H1 (cell line): ENCODE data around the gene SNAPC1. TPM values are rescaled to one million over a fixed set of nuclear protein-coding genes. Genes with fewer than 3 reads are reported as not detected.

Experiments
- CTCF ChIA-PET: fragments of 300-600 bp; sonication (Branson Sonifier 250); formaldehyde crosslinking; loops from one replicate; lab custom pipeline; 2021; ENCODE audit not compliant: partially characterized antibody; lab: Charles Lee
- POLR2A ChIA-PET: fragments of 300-600 bp; sonication (Branson Sonifier 250); formaldehyde crosslinking; loops from one replicate; lab custom pipeline; 2021; ENCODE audit warnings: inconsistent platforms; ENCODE audit not compliant: partially characterized antibody; lab: Charles Lee
- DNase-seq, 2 experiments: peaks; one replicate each; pipeline versions ENCODE4 v3.0.0 to v3.0.0-alpha.2; 2010 to 2022; ENCODE audit warnings: low spot score in 2 of 2, low read depth in 1 of 2, mixed read lengths in 1 of 2
- FAIRE-seq: peaks from 2 replicates; lab custom pipeline; 2011; peaks lifted over from hg19 to GRCh38; lab: Jason Lieb, UNC
- H2AFZ ChIP-seq: 2 replicates; pipeline ENCODE4 v1.8.1; 2012; ENCODE audit warnings: low read length, inconsistent platforms
- H2AK5ac ChIP-seq: 2 replicates; pipeline ENCODE4 v1.6.1; 2013; ENCODE audit warnings: low read depth, low read length
- H2BK120ac ChIP-seq: replicated peaks from 2 replicates; pipeline ENCODE3; 2013; ENCODE audit warnings: low read depth, low read length, inconsistent platforms
- H2BK12ac ChIP-seq: 2 replicates; pipeline ENCODE4 v1.6.1; 2013; ENCODE audit warnings: low read depth, low read length
- H2BK15ac ChIP-seq: 2 replicates; pipeline ENCODE4 v1.6.1; 2013; ENCODE audit warnings: low read length
- H2BK20ac ChIP-seq: 2 replicates; pipeline ENCODE4 v1.6.1; 2013; ENCODE audit warnings: low read length
- H2BK5ac ChIP-seq: 2 replicates; pipeline ENCODE4 v1.6.1; 2013; ENCODE audit warnings: low read depth, low read length
- H3K14ac ChIP-seq: 2 replicates; pipeline ENCODE4 v1.6.1; 2013; ENCODE audit warnings: inconsistent platforms; ENCODE audit not compliant: insufficient read length
- H3K18ac ChIP-seq: 2 replicates; pipeline ENCODE4 v1.6.1; 2013; ENCODE audit warnings: low read length; ENCODE audit errors: extremely low read depth
- H3K23ac ChIP-seq: 2 replicates; pipeline ENCODE4 v1.6.1; 2013; ENCODE audit warnings: inconsistent platforms; ENCODE audit not compliant: insufficient read length
- H3K23me2 ChIP-seq: 2 replicates; pipeline ENCODE4 v1.6.1; 2013; ENCODE audit warnings: low read depth, low read length
- H3K27ac ChIP-seq: 2 replicates; pipeline ENCODE4 v1.6.1; 2011; ENCODE audit warnings: low read depth, low read length, inconsistent platforms
- H3K27me3 ChIP-seq, 4 experiments: replicated peaks in 1 of 4; 1 replicate in 1 of 4; 2 replicates in 3 of 4; pipeline versions ENCODE4 v1.6.1 to v1.8.1; 2011 to 2013; ENCODE audit warnings: low read length in 3 of 4, mild to moderate bottlenecking in 3 of 4, inconsistent platforms in 2 of 4, mixed read lengths in 2 of 4, moderate library complexity in 1 of 4; ENCODE audit not compliant: control insufficient read depth in 3 of 4, insufficient read depth in 3 of 4; ENCODE audit errors: extremely low read depth in 1 of 4
- H3K36me3 ChIP-seq, 4 experiments: 2 replicates each; pipeline versions ENCODE4 v1.6.1 to v1.8.1; 2011 to 2013; ENCODE audit warnings: mild to moderate bottlenecking in 4 of 4, low read length in 3 of 4, moderate library complexity in 2 of 4, control low read depth in 1 of 4, inconsistent platforms in 1 of 4; ENCODE audit not compliant: insufficient read depth in 4 of 4, control insufficient read depth in 2 of 4
- H3K4ac ChIP-seq: replicated peaks from 2 replicates; pipeline ENCODE3; 2013; ENCODE audit warnings: low read length, low read depth, mixed read lengths, inconsistent platforms; ENCODE audit not compliant: insufficient read length
- H3K4me1 ChIP-seq, 4 experiments: replicated peaks in 1 of 4; 1 replicate in 1 of 4; 2 replicates in 3 of 4; pipeline versions ENCODE4 v1.6.1 to v1.8.1; 2011 to 2013; ENCODE audit warnings: low read length in 3 of 4, inconsistent platforms in 2 of 4, mixed read lengths in 1 of 4; ENCODE audit not compliant: insufficient read depth in 4 of 4, control insufficient read depth in 3 of 4
- H3K4me2 ChIP-seq, 2 experiments: 2 replicates each; pipeline versions ENCODE4 v1.6.1 to v1.8.1; 2011 to 2013; ENCODE audit warnings: low read depth in 2 of 2, low read length in 2 of 2, control low read depth in 1 of 2, inconsistent platforms in 1 of 2, mild to moderate bottlenecking in 1 of 2; ENCODE audit not compliant: insufficient read depth in 1 of 2
- H3K4me3 ChIP-seq, 4 experiments: fragments of 200-600, 300-600 bp in 1 of 4; sonication (generic), shearing (Covaris generic), sonication (Bioruptor Twin) in 1 of 4; 2 replicates each; pipeline versions ENCODE4 v1.5.1 to v1.8.1; 2011 to 2016; ENCODE audit warnings: low read length in 4 of 4, low read depth in 3 of 4, control low read depth in 2 of 4, inconsistent platforms in 2 of 4, mild to moderate bottlenecking in 2 of 4, mixed read lengths in 1 of 4, moderate library complexity in 1 of 4; ENCODE audit not compliant: insufficient read depth in 2 of 4; ENCODE audit errors: extremely low read depth in 1 of 4
- H3K56ac ChIP-seq: replicated peaks from 2 replicates; pipeline ENCODE3; 2013; ENCODE audit warnings: low read depth, mild to moderate bottlenecking, mixed read lengths, low read length, inconsistent platforms; ENCODE audit not compliant: insufficient read length
- H3K79me1 ChIP-seq: 2 replicates; pipeline ENCODE4 v1.6.1; 2013; ENCODE audit warnings: low read depth, low read length, control low read depth
- H3K79me2 ChIP-seq, 2 experiments: 2 replicates each; pipeline versions ENCODE4 v1.6.1 to v1.8.1; 2012 to 2013; ENCODE audit warnings: low read length in 2 of 2, mild to moderate bottlenecking in 2 of 2, inconsistent platforms in 1 of 2; ENCODE audit not compliant: insufficient read depth in 2 of 2, control insufficient read depth in 1 of 2
- H3K9ac ChIP-seq, 4 experiments: replicated peaks in 1 of 4; 1 replicate in 1 of 4; 2 replicates in 3 of 4; pipeline versions ENCODE4 v1.6.1 to v1.8.1; 2011 to 2013; ENCODE audit warnings: low read depth in 3 of 4, low read length in 3 of 4, control low read depth in 2 of 4, mild to moderate bottlenecking in 2 of 4, moderate library complexity in 2 of 4, inconsistent platforms in 1 of 4; ENCODE audit errors: extremely low read depth in 1 of 4
- H3K9me3 ChIP-seq, 2 experiments: 2 replicates each; pipeline versions ENCODE4 v1.6.1 to v1.8.1; 2012 to 2013; ENCODE audit warnings: mild to moderate bottlenecking in 2 of 2, moderate library complexity in 2 of 2, control low read depth in 1 of 2, inconsistent platforms in 1 of 2, low read depth in 1 of 2, low read length in 1 of 2, mixed read lengths in 1 of 2; ENCODE audit not compliant: insufficient read depth in 2 of 2
- H4K20me1 ChIP-seq, 2 experiments: replicated peaks in 1 of 2; 2 replicates each; pipeline versions ENCODE3 to v1.8.1; 2011 to 2013; ENCODE audit warnings: inconsistent platforms in 2 of 2, low read length in 2 of 2, mild to moderate bottlenecking in 1 of 2; ENCODE audit not compliant: insufficient read depth in 2 of 2, control insufficient read depth in 1 of 2
- H4K5ac ChIP-seq: 2 replicates; pipeline ENCODE4 v1.6.1; 2013; ENCODE audit warnings: low read length, low read depth, mixed read lengths, inconsistent platforms; ENCODE audit not compliant: insufficient read length
- H4K8ac ChIP-seq: 2 replicates; pipeline ENCODE4 v1.8.0; 2013; ENCODE audit warnings: mild to moderate bottlenecking, moderate library complexity, low read length, inconsistent platforms; ENCODE audit not compliant: insufficient read depth; ENCODE audit errors: extremely low read depth
- H4K91ac ChIP-seq: replicated peaks from 2 replicates; pipeline ENCODE3; 2013; ENCODE audit warnings: low read length, mixed read lengths, inconsistent platforms; ENCODE audit not compliant: insufficient read length
- BACH1 ChIP-seq: IDR thresholded peaks from 2 replicates; pipeline ENCODE4 v1.6.1; 2012; ENCODE audit warnings: low read length, improper control_type of control experiment
- CTBP2 ChIP-seq: IDR thresholded peaks from 2 replicates; pipeline ENCODE4 v1.7.0; 2011; ENCODE audit warnings: borderline replicate concordance, mild to moderate bottlenecking, moderate library complexity, mixed read lengths, low read length; ENCODE audit not compliant: insufficient read depth, insufficient read length
- JUND ChIP-seq: IDR thresholded peaks from 2 replicates; pipeline ENCODE4 v1.6.1; 2011; ENCODE audit warnings: mild to moderate bottlenecking, improper control_type of control experiment, low read length
- RAD21 ChIP-seq, 2 experiments: IDR thresholded peaks in 1 of 2; conservative IDR thresholded peaks in 1 of 2; 2 replicates each; pipeline ENCODE4 v1.6.1; 2011; ENCODE audit warnings: low read depth in 2 of 2, low read length in 2 of 2, improper control_type of control experiment in 1 of 2, inconsistent platforms in 1 of 2, mild to moderate bottlenecking in 1 of 2, moderate library complexity in 1 of 2
- SIN3A ChIP-seq, 2 experiments: IDR thresholded peaks in 1 of 2; conservative IDR thresholded peaks in 1 of 2; 2 replicates each; pipeline ENCODE4 v1.6.1; 2011 to 2012; ENCODE audit warnings: low read length in 2 of 2, improper control_type of control experiment in 1 of 2, low read depth in 1 of 2, mild to moderate bottlenecking in 1 of 2
- SP4 ChIP-seq: IDR thresholded peaks from 2 replicates; pipeline ENCODE4 v1.6.1; 2012; ENCODE audit warnings: low read length, inconsistent platforms
- SUZ12 ChIP-seq: fragments of 200-600 bp; sonication (generic); IDR thresholded peaks from 2 replicates; pipeline ENCODE4 v1.6.1; 2012; ENCODE audit warnings: mild to moderate bottlenecking, inconsistent platforms, low read length, moderate library complexity, mixed read lengths
- TAF1 ChIP-seq: IDR thresholded peaks from 2 replicates; pipeline ENCODE4 v1.6.1; 2011; ENCODE audit warnings: mild to moderate bottlenecking, low read depth, low read length
- ZNF274 ChIP-seq: IDR thresholded peaks from 2 replicates; pipeline ENCODE4 v1.7.0; 2012; ENCODE audit warnings: low read length, borderline replicate concordance; ENCODE audit errors: extremely low read depth
- WGBS, 2 experiments: shearing (Covaris generic) in 1 of 2; methylation state at CpG; one replicate each; pipeline versions ENCODE4 v1.1.6 to v1.1.7; 2013 to 2015; ENCODE audit warnings: low lambda C conversion rate in 2 of 2, mixed read lengths in 2 of 2, inconsistent platforms in 1 of 2, low coverage in 1 of 2, missing lambda C conversion rate in 1 of 2; ENCODE audit not compliant: insufficient replicate concordance in 2 of 2, insufficient coverage in 1 of 2, insufficient read length in 1 of 2; ENCODE audit errors: extremely low coverage in 1 of 2, missing lambda C conversion rate in 1 of 2; 5-methylcytosine and 5-hydroxymethylcytosine counted together
- polyA plus RNA-seq, 7 experiments: library from polyadenylated mRNA; depleted of rRNA in 3 of 7; stranded (reverse) in 5 of 7; unstranded in 2 of 7; fragments of >200 nt in 5 of 7; fragments of 200-250 nt in 2 of 7; gene quantifications; 1 replicate in 5 of 7; 2 replicates in 1 of 7; 4 replicates in 1 of 7; pipeline versions ENCODE4 v1.2.1 to v1.2.3, GENCODE V29; 2011 to 2013; ENCODE audit warnings: missing spikeins in 2 of 7, mixed read lengths in 2 of 7
- total RNA-seq: library from RNA; stranded (reverse); fragmentation: NEBNext Ultra II Directional; extraction: Animal tissue kit (Norgen Biotek cat#: 25700); gene quantifications from 2 replicates; pipeline ENCODE4 v1.2.1, GENCODE V29; 2021

Gene SNAPC1
- total and polyA plus RNA-seq, 2 of the 8 experiments (the other 6 are each of a cell fraction or from before 2014, with no cell fraction given): 5.8 to 11.1 TPM

- no peaks in the 10 kb centered on the region for H3K27me3 ChIP-seq
- no peak overlapping the region for H3K4ac ChIP-seq
- no peak overlapping the region for H3K18ac ChIP-seq
- no peak overlapping the region for H4K91ac ChIP-seq
- no peaks in the 10 kb centered on the region for H3K79me1 ChIP-seq
- CTCF ChIA-PET: interaction anchor here (0.5 to 3.1 kb wide), 2 partner anchors 40 to 82 kb away, joined by 4 to 14 read pairs; no protein-coding TSS in a partner anchor
- no peaks in the 10 kb centered on the region; a peak in 1 of 7 replicates for H3K4me1 ChIP-seq
- H3K23ac ChIP-seq: no peak overlapping the region
- H2BK120ac ChIP-seq: no peak overlapping the region
- peaks cover 0 to 28% (median 5%) of the 10 kb centered on the region in 4 experiments; a peak in 4 of 8 replicates for H3K36me3 ChIP-seq
- no peak overlapping the region for H4K8ac ChIP-seq
- no peak for FAIRE-seq
- no peak overlapping the region for H3K14ac ChIP-seq
- no peak overlapping the region for H3K4me3 ChIP-seq
- no peak overlapping the region for H2BK15ac ChIP-seq
- H2AFZ ChIP-seq: no peak overlapping the region
- H4K5ac ChIP-seq: no peak overlapping the region
- POLR2A ChIA-PET: no interaction called here
- no peak overlapping the region for H2BK12ac ChIP-seq
- no peaks in the 10 kb centered on the region for H3K9me3 ChIP-seq
- WGBS, 2 experiments: 88% methylated on average over 5 of the region's 5 CpGs; no CpG with 5 or more reads in 1 of the 2 experiments
- H3K56ac ChIP-seq: no peak overlapping the region
- no peak for DNase-seq
- no peak overlapping the region for H3K27ac ChIP-seq
- no peak overlapping the region for H3K4me2 ChIP-seq
- no peaks in the 10 kb centered on the region for H3K79me2 ChIP-seq
- H3K9ac ChIP-seq: no peak overlapping the region
- H2AK5ac ChIP-seq: no peak overlapping the region
- H2BK5ac ChIP-seq: no peak overlapping the region
- H3K23me2 ChIP-seq: no peaks in the 10 kb centered on the region
- no peak overlapping the region for H2BK20ac ChIP-seq
- H4K20me1 ChIP-seq: no peaks in the 10 kb centered on the region
- TF ChIP-seq ZNF274: no peak
- no peak for TF ChIP-seq SUZ12
- no peak for TF ChIP-seq SP4
- no peak for TF ChIP-seq BACH1
- TF ChIP-seq TAF1: no peak
- TF ChIP-seq RAD21 (IDR thresholded peaks at IDR 0.05 in 1 of 2, conservative IDR thresholded peaks at IDR 0.05 in 1 of 2; ENCODE audit: low read depth in 2 of 2, low read length in 2 of 2): no peak
- TF ChIP-seq SIN3A (conservative IDR thresholded peaks at IDR 0.05 in 1 of 2, IDR thresholded peaks at IDR 0.05 in 1 of 2; ENCODE audit: low read depth in 1 of 2, low read length in 2 of 2): no peak
- TF ChIP-seq JUND: no peak
- TF ChIP-seq CTBP2: no peak
These were observed 35.1 kb downstream of the SNAPC1 start for GRCh38 chr14:61797309-61797708.
